ENCODE data around the gene TSPAN32. TPM values are rescaled to one million over a fixed set of nuclear protein-coding genes. Genes with fewer than 3 reads are reported as not detected.
"Not testable (repeated sequence)": the region's sequence is repeated elsewhere in the genome, so short reads cannot be mapped to it uniquely, and the experiment has no call there.

The TSPAN32 gene
- total and polyA plus RNA-seq, 2 donors (not counting 3 experiments of a cell fraction or from before 2014, with no cell fraction given), result not detected

DNA sequence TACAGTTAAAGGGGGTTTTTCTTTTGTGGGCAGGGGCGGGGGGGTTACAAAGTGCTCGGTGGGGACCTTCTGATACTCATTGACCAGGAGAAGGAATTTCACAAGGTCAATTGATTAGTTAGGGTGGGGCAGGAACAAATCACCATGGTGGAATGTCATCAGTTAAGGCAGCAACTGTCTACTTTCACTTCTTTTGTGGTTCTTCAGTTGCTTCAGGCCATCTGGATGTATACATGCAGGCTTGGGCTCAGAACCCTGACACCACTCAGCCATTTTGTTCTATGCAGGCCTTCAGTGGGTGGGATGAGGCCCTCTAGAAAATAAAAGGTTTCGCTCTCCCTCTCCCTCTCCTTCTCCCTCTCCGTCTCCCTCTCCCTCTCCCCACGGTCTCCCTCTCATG is 29.6 kb downstream of the TSPAN32 start:
- no peaks in the 10 kb centered on the region for H3K27me3 ChIP-seq (ENCODE audit: control insufficient read depth in 2 of 2, insufficient read depth in 2 of 2, low read length in 2 of 2)
- ChIA-PET POLR2A (no interaction called here), CTCF (no interaction called here)
- no peaks in the 10 kb centered on the region for H4K20me1 ChIP-seq (replicated peaks; ENCODE audit: control insufficient read depth, extremely low read depth, insufficient read depth, low read length)
- no peaks in the 10 kb centered on the region for H3K4me1 ChIP-seq (ENCODE audit: control insufficient read depth, extremely low read depth, insufficient read depth, low read length)
- intact Hi-C loops (cut with micrococcal nuclease), result no loop called here
- H3K9me3 ChIP-seq (replicated peaks; ENCODE audit: control insufficient read depth, insufficient read depth, low read length), result no peaks in the 10 kb centered on the region
- H2AFZ ChIP-seq (ENCODE audit: low read depth, low read length), result no peak overlapping the region
- DNase-seq (ENCODE audit: low read depth, low spot score) (no peak), FAIRE-seq (no peak)
- no peak for TF ChIP-seq POLR2AphosphoS5 (IDR thresholded peaks at IDR 0.05; ENCODE audit: insufficient read depth, low read depth, low read length)
- no peak for TF ChIP-seq FOS (IDR thresholded peaks at IDR 0.05; ENCODE audit: borderline replicate concordance, insufficient read depth, low read length)
- no peak for TF ChIP-seq GATA2 (IDR thresholded peaks at IDR 0.05; ENCODE audit: insufficient read depth, insufficient read length, low read depth, low read length)
- TF ChIP-seq EZH2 (IDR thresholded peaks at IDR 0.05; ENCODE audit: borderline replicate concordance, low read depth, low read length, severe bottlenecking), result no peak
- no peak for TF ChIP-seq JUN (IDR thresholded peaks at IDR 0.05; ENCODE audit: borderline replicate concordance, insufficient read depth, insufficient read length, low read depth)
- TF ChIP-seq, protein P1, sequence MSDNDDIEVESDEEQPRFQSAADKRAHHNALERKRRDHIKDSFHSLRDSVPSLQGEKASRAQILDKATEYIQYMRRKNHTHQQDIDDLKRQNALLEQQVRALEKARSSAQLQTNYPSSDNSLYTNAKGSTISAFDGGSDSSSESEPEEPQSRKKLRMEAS (IDR thresholded peaks at IDR 0.05; ENCODE audit: insufficient read depth, insufficient read length), result no peak
- TF ChIP-seq POLR2A (IDR thresholded peaks at IDR 0.05; ENCODE audit: low read depth, low read length), result no peak
- TF ChIP-seq MYC (IDR thresholded peaks at IDR 0.05; ENCODE audit: low read depth, low read length), result no peak
- TF ChIP-seq, protein P2, sequence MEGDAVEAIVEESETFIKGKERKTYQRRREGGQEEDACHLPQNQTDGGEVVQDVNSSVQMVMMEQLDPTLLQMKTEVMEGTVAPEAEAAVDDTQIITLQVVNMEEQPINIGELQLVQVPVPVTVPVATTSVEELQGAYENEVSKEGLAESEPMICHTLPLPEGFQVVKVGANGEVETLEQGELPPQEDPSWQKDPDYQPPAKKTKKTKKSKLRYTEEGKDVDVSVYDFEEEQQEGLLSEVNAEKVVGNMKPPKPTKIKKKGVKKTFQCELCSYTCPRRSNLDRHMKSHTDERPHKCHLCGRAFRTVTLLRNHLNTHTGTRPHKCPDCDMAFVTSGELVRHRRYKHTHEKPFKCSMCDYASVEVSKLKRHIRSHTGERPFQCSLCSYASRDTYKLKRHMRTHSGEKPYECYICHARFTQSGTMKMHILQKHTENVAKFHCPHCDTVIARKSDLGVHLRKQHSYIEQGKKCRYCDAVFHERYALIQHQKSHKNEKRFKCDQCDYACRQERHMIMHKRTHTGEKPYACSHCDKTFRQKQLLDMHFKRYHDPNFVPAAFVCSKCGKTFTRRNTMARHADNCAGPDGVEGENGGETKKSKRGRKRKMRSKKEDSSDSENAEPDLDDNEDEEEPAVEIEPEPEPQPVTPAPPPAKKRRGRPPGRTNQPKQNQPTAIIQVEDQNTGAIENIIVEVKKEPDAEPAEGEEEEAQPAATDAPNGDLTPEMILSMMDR (IDR thresholded peaks at IDR 0.05; ENCODE audit: extremely low read depth in 1 of 2, insufficient read depth in 1 of 2, low read depth in 1 of 2, low read length in 2 of 2), result no peak
- H3K4me2 ChIP-seq (ENCODE audit: insufficient read depth, low read length), result no peak overlapping the region
- H3K36me3 ChIP-seq (ENCODE audit: control insufficient read depth in 2 of 2, extremely low read depth in 1 of 2, insufficient read depth in 2 of 2, low read length in 2 of 2), result no peaks in the 10 kb centered on the region
- no TSS peak for BruUV-seq (replicated peaks)
- H3K79me2 ChIP-seq (ENCODE audit: control insufficient read depth, insufficient read depth, low read length), result no peaks in the 10 kb centered on the region
- H3K9me1 ChIP-seq (replicated peaks; ENCODE audit: control insufficient read depth, extremely low read depth, insufficient read depth, low read length), result no peaks in the 10 kb centered on the region
- no peak overlapping the region for H3K27ac ChIP-seq (ENCODE audit: insufficient read depth, low read depth, low read length)
- H3K4me3 ChIP-seq (replicated peaks in 1 of 3; ENCODE audit: insufficient read depth in 1 of 3, low read depth in 1 of 3, low read length in 3 of 3), result no peak overlapping the region
- no peak overlapping the region for H3K9ac ChIP-seq (replicated peaks; ENCODE audit: extremely low read depth, insufficient read depth, low read length)
- dilution Hi-C loops (cut with MboI; ENCODE audit: extremely low pct_ligation_motif_present, low sequenced_read_pairs), result no loop called here

DNA sequence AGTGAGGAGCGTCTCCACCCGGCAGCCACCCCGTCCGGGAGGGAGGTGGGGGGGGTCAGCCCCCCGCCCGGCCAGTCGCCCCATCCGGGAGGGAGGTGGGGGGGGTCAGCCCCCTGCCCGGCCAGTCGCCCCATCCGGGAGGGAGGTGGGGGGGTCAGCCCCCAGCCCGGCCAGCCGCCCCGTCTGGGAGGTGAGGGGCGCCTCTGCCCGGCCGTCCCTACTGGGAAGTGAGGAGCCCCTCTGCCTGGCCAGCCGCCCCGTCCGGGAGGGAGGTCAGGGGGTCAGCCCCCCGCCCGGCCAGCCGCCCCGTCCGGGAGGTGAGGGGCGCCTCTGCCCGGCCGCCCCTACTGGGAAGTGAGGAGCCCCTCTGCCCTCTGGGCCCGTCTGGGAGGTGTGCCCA is 30.8 kb downstream of the TSPAN32 start:
- H3K4me1 ChIP-seq (ENCODE audit: control insufficient read depth, extremely low read depth, insufficient read depth, low read length); DNase-seq (ENCODE audit: low read depth, low spot score); H2AFZ ChIP-seq (ENCODE audit: low read depth, low read length); dilution Hi-C loops (cut with MboI; ENCODE audit: extremely low pct_ligation_motif_present, low sequenced_read_pairs); intact Hi-C loops (cut with micrococcal nuclease); BruUV-seq (replicated peaks); H3K9ac ChIP-seq (replicated peaks; ENCODE audit: extremely low read depth, insufficient read depth, low read length); H3K9me1 ChIP-seq (replicated peaks; ENCODE audit: control insufficient read depth, extremely low read depth, insufficient read depth, low read length); H3K4me2 ChIP-seq (ENCODE audit: insufficient read depth, low read length); H3K27me3 ChIP-seq (ENCODE audit: control insufficient read depth in 2 of 2, insufficient read depth in 2 of 2, low read length in 2 of 2); H3K36me3 ChIP-seq (ENCODE audit: control insufficient read depth in 2 of 2, extremely low read depth in 1 of 2, insufficient read depth in 2 of 2, low read length in 2 of 2); H3K9me3 ChIP-seq (replicated peaks; ENCODE audit: control insufficient read depth, insufficient read depth, low read length); H3K79me2 ChIP-seq (ENCODE audit: control insufficient read depth, insufficient read depth, low read length); FAIRE-seq; POLR2A ChIA-PET; H3K4me3 ChIP-seq (replicated peaks in 1 of 3; ENCODE audit: insufficient read depth in 1 of 3, low read depth in 1 of 3, low read length in 3 of 3); CTCF ChIA-PET; H4K20me1 ChIP-seq (replicated peaks; ENCODE audit: control insufficient read depth, extremely low read depth, insufficient read depth, low read length); H3K27ac ChIP-seq (ENCODE audit: insufficient read depth, low read depth, low read length): not testable (repeated sequence)

DNA sequence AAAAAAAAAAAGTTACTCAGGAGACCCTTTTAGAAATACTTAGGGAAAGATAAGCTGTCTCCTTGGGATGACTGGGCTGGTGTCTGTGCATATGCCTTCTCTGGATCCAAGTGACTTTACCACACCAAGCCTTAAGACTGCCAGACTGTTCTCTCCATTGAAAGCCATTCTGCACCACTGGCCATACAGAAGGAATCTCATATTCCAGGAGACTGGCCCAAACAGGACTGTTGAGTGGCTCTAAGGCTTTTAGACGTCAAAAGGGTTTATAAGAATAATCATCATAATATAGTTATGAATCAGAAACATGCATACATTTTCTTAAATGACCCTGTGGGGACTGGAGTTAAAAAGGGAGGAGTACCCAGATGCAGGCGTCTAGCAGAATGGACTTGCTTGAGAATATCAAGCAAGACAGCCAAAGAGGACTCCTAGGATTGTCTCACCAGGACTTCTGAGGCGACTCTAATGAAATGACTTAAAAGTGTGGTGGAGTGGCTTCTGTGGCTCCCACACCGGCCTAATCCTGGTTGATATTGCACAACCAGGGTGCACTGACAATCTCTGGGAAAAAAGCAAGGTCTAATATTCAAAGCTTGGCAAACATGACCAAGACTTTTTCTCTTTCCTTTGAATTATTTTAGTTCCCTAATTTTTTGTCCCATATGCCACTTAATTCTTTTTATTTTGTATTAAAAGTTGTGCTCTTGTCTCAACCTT is 31.8 kb downstream of the TSPAN32 start:
- H3K4me3 ChIP-seq (replicated peaks in 1 of 3; ENCODE audit: insufficient read depth in 1 of 3, low read depth in 1 of 3, low read length in 3 of 3); BruUV-seq (replicated peaks); CTCF ChIA-PET; H3K9ac ChIP-seq (replicated peaks; ENCODE audit: extremely low read depth, insufficient read depth, low read length); H3K27ac ChIP-seq (ENCODE audit: insufficient read depth, low read depth, low read length); DNase-seq (ENCODE audit: low read depth, low spot score); FAIRE-seq; H2AFZ ChIP-seq (ENCODE audit: low read depth, low read length); H3K27me3 ChIP-seq (ENCODE audit: control insufficient read depth in 2 of 2, insufficient read depth in 2 of 2, low read length in 2 of 2); H3K9me1 ChIP-seq (replicated peaks; ENCODE audit: control insufficient read depth, extremely low read depth, insufficient read depth, low read length); dilution Hi-C loops (cut with MboI; ENCODE audit: extremely low pct_ligation_motif_present, low sequenced_read_pairs); POLR2A ChIA-PET; H3K4me2 ChIP-seq (ENCODE audit: insufficient read depth, low read length); H3K36me3 ChIP-seq (ENCODE audit: control insufficient read depth in 2 of 2, extremely low read depth in 1 of 2, insufficient read depth in 2 of 2, low read length in 2 of 2); intact Hi-C loops (cut with micrococcal nuclease); H3K79me2 ChIP-seq (ENCODE audit: control insufficient read depth, insufficient read depth, low read length); H4K20me1 ChIP-seq (replicated peaks; ENCODE audit: control insufficient read depth, extremely low read depth, insufficient read depth, low read length); H3K4me1 ChIP-seq (ENCODE audit: control insufficient read depth, extremely low read depth, insufficient read depth, low read length); H3K9me3 ChIP-seq (replicated peaks; ENCODE audit: control insufficient read depth, insufficient read depth, low read length): not testable (repeated sequence)

All from endothelial cell of umbilical vein (primary cell).